ENCODE measurements around the gene DDX27.

Gene DDX27

GRCh38 chr20:49247792-49248191 is 28.6 kb downstream of the DDX27 start:
- TF ChIP-seq, protein P1, sequence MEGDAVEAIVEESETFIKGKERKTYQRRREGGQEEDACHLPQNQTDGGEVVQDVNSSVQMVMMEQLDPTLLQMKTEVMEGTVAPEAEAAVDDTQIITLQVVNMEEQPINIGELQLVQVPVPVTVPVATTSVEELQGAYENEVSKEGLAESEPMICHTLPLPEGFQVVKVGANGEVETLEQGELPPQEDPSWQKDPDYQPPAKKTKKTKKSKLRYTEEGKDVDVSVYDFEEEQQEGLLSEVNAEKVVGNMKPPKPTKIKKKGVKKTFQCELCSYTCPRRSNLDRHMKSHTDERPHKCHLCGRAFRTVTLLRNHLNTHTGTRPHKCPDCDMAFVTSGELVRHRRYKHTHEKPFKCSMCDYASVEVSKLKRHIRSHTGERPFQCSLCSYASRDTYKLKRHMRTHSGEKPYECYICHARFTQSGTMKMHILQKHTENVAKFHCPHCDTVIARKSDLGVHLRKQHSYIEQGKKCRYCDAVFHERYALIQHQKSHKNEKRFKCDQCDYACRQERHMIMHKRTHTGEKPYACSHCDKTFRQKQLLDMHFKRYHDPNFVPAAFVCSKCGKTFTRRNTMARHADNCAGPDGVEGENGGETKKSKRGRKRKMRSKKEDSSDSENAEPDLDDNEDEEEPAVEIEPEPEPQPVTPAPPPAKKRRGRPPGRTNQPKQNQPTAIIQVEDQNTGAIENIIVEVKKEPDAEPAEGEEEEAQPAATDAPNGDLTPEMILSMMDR (conservative IDR thresholded peaks at IDR 0.05; ENCODE audit: low read depth, low read length): no peak
- H3K4me3 ChIP-seq (ENCODE audit: low read depth, low read length): no peak overlapping the region
- no peak for DNase-seq (ENCODE audit: low read depth)

DNA sequence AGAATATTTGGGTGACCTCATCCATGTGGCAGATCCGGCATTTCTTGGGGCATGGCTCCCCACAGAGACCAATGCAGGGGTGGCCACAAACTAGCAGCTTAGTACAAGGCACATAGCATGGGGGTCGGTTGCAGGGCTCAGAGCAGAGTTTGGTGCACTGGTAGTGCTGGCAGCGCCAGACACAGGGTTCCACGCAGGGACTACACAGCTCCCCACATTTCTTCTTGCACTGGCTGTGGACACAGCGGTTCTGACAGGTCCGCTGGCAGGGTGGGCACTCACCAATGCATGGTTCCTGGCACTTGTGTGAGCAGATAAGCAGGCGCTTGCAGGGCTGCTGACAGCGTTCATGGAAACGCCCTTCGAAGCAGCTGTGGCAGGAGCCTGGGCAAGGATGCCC is 29.1 kb downstream of the DDX27 start:
- TF ChIP-seq, protein P1 (conservative IDR thresholded peaks at IDR 0.05; ENCODE audit: low read depth, low read length): no peak
- H3K4me3 ChIP-seq (ENCODE audit: low read depth, low read length): no peak overlapping the region
- DNase-seq (ENCODE audit: low read depth): no peak

- TF ChIP-seq, protein P1 (conservative IDR thresholded peaks at IDR 0.05; ENCODE audit: low read depth, low read length): no peak
- no peak overlapping the region for H3K4me3 ChIP-seq (ENCODE audit: low read depth, low read length)
- no peak for DNase-seq (ENCODE audit: low read depth)
Measured at GRCh38 chr20:49248879-49249665, 29.9 kb downstream of the DDX27 start.

DNA sequence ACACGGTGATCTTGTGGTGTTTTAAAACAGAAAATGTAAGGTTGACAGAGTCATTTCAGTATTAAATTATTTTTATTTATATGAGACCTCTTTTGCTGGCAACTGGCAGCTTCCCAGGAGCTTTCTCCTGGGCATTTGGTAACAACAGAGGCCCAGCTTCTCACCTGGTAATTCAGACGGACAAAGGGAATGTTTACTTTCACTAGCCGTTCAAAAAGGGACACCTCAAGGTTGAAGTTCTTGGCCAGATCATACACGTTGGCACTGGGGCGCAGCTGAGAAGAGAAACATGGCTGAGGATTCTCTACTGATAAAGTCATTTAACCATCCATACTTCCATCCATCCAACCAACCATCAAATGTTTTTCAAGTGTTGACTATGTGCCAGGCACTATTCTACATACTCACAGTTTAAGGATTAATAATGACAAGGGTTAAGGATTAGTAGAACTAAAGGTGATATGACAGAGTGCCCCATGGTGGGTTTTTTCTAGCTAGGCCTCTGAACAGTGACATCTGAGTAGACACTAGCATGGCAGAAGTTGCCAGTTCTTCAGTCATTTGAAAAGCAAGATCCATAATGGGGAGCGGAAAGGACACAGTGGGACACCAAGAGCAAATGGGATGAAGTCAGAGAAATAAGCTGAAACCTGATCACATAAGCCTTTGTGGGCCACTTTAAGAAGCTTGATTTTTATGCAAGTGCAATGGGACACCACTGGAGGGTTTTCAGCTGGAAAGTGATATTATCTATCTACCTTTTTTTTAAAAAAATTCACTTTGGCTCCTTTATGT is 33.5 kb downstream of the DDX27 start:
- no peak for DNase-seq (ENCODE audit: low read depth)
- TF ChIP-seq, protein P1 (conservative IDR thresholded peaks at IDR 0.05; ENCODE audit: low read depth, low read length): no peak

DNA sequence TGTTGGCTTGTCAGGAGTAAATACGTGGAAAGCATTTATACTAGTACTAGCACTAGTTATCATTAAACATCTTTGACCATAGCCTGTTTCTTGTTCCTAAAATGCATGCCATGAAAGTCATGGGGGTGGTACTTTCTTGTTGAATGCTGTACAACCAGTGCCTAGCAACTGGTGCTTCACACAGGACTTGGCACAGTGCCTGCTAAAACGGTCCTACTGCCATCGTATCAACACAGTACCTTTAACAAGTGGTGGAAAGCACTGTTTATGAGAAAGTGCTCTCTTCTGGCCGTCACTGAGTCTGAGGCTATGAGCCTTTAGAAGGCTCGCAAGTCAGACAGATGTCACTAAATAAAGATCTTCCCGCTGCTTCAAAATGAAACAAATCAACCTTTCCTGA is 37.0 kb downstream of the DDX27 start:
- TF ChIP-seq, protein P1 (conservative IDR thresholded peaks at IDR 0.05; ENCODE audit: low read depth, low read length): no peak
- no peak for DNase-seq (ENCODE audit: low read depth)

More for the DNA sequence above, 33.5 kb downstream of the DDX27 start:
- H3K4me3 ChIP-seq (ENCODE audit: low read depth, low read length): no peak overlapping the region

GRCh38 chr20:49259284-49259683 is 40.1 kb downstream of the DDX27 start:
- DNase-seq (ENCODE audit: low read depth): no peak
- TF ChIP-seq, protein P1 (conservative IDR thresholded peaks at IDR 0.05; ENCODE audit: low read depth, low read length): no peak
- no peak overlapping the region for H3K4me3 ChIP-seq (ENCODE audit: low read depth, low read length)

More for the DNA sequence above, 37.0 kb downstream of the DDX27 start:
- H3K4me3 ChIP-seq (ENCODE audit: low read depth, low read length): no peak overlapping the region
